Epithelial cell of esophagus (primary cell): ENCODE measurements around the gene RARB.

Experiments used
- DNase-seq: peaks from one replicate; pipeline ENCODE4 v3.0.0; 2010; ENCODE audit warnings: low read depth
- H3K4me3 ChIP-seq: 2 replicates; pipeline ENCODE4 v1.5.1; 2011; ENCODE audit warnings: mild to moderate bottlenecking, low read length, control low read depth
- CTCF ChIP-seq: IDR thresholded peaks from 2 replicates; pipeline ENCODE4 v1.5.1; 2011; ENCODE audit warnings: low read depth, mild to moderate bottlenecking, low read length, control low read depth, inconsistent platforms; ENCODE audit not compliant: insufficient read depth; ENCODE audit errors: missing control alignments

RARB gene

GRCh38 chr3:25478211-25478757 is 50.2 kb downstream of the RARB start:
- DNase-seq = no peak
- no peak overlapping the region for H3K4me3 ChIP-seq
- no peak for TF ChIP-seq CTCF

GRCh38 chr3:25478964-25479726 is 51.1 kb downstream of the RARB start:
- no peak for TF ChIP-seq CTCF
- H3K4me3 ChIP-seq = no peak overlapping the region
- DNase-seq = no peak

GRCh38 chr3:25479727-25480010 is 51.6 kb downstream of the RARB start:
- DNase-seq = no peak
- TF ChIP-seq CTCF = no peak
- no peak overlapping the region for H3K4me3 ChIP-seq

- no peak overlapping the region for H3K4me3 ChIP-seq
- no peak for TF ChIP-seq CTCF
- DNase-seq = no peak
Observed at GRCh38 chr3:25480811-25481210, 52.7 kb downstream of the RARB start.

- DNase-seq = no peak
- H3K4me3 ChIP-seq = no peak overlapping the region
- TF ChIP-seq CTCF = no peak
Observed at GRCh38 chr3:25481386-25481785, 53.3 kb downstream of the RARB start.

- no peak overlapping the region for H3K4me3 ChIP-seq
- DNase-seq = no peak
- no peak for TF ChIP-seq CTCF
Observed at GRCh38 chr3:25483456-25483855, 55.4 kb downstream of the RARB start.

GRCh38 chr3:25485673-25486072 is 57.6 kb downstream of the RARB start:
- no peak overlapping the region for H3K4me3 ChIP-seq
- DNase-seq = no peak
- TF ChIP-seq CTCF = no peak
